IMR-90 (cell line): Measurements from ENCODE around the gene IFNA4. TPM values are rescaled to one million over a fixed set of nuclear protein-coding genes. Genes with fewer than 3 reads are reported as not detected.

Experiments
- ATAC-seq: fragments of 200-7000 bp; cut with Tn5 transposase; 2 replicates; pipeline ENCODE4 v1.9.1; 2020; ENCODE audit warnings: low read depth, mild to moderate bottlenecking, moderate library complexity
- BruUV-seq: library from RNA; stranded (reverse); fragments of 400-500 nt; replicated peaks from 2 replicates; lab custom pipeline; 2021; lab: Mats Ljungman, UMichigan
- CTCF ChIA-PET: fragments of 300-600 bp; formaldehyde crosslinking; extraction: SDS; loops from one replicate; lab custom pipeline; 2021; ENCODE audit warnings: antibody characterized with exemption; lab: Yijun Ruan, JAX
- POLR2A ChIA-PET: fragments of 300-600 bp; sonication (Branson Sonifier 250); formaldehyde crosslinking; loops from one replicate; lab custom pipeline; 2022; ENCODE audit warnings: antibody characterized with exemption; ENCODE audit not compliant: unreplicated experiment; lab: Charles Lee
- DNase-seq: peaks from one replicate; pipeline ENCODE4 v3.0.0; 2013
- H2AFZ ChIP-seq: replicated peaks from 2 replicates; pipeline ENCODE3; 2013; ENCODE audit warnings: low read length, mild to moderate bottlenecking; ENCODE audit not compliant: poor library complexity
- H2AK5ac ChIP-seq: 2 replicates; pipeline ENCODE4 v1.6.1; 2013; ENCODE audit warnings: low read depth, low read length, inconsistent platforms
- H2AK9ac ChIP-seq: replicated peaks from 2 replicates; pipeline ENCODE3; 2013; ENCODE audit warnings: mild to moderate bottlenecking, low read depth, low read length, moderate library complexity; ENCODE audit not compliant: poor library complexity
- H2BK120ac ChIP-seq: 2 replicates; pipeline ENCODE4 v1.6.1; 2013; ENCODE audit warnings: low read depth, low read length, inconsistent platforms
- H2BK15ac ChIP-seq: 3 replicates; pipeline ENCODE4 v1.6.1; 2013; ENCODE audit warnings: low read depth, low read length, inconsistent platforms
- H2BK20ac ChIP-seq: 2 replicates; pipeline ENCODE4 v1.6.1; 2013; ENCODE audit warnings: low read depth, mild to moderate bottlenecking, inconsistent platforms, low read length, moderate library complexity
- H2BK5ac ChIP-seq: 2 replicates; pipeline ENCODE4 v1.6.1; 2013; ENCODE audit warnings: mild to moderate bottlenecking, low read depth, low read length, inconsistent platforms; ENCODE audit not compliant: poor library complexity, severe bottlenecking
- H3K14ac ChIP-seq: replicated peaks from 2 replicates; pipeline ENCODE4 v1.6.1; 2013; ENCODE audit warnings: low read depth, low read length, inconsistent platforms
- H3K18ac ChIP-seq: 2 replicates; pipeline ENCODE4 v1.6.1; 2013; ENCODE audit warnings: low read depth, low read length, control low read depth
- H3K23ac ChIP-seq: 2 replicates; pipeline ENCODE4 v1.6.1; 2013; ENCODE audit warnings: low read depth, low read length, inconsistent platforms
- H3K27ac ChIP-seq: 2 replicates; pipeline ENCODE4 v1.5.1; 2013; ENCODE audit warnings: mild to moderate bottlenecking, control low read depth, low read length; ENCODE audit not compliant: insufficient read depth
- H3K27me3 ChIP-seq: 2 replicates; pipeline ENCODE4 v1.6.1; 2013; ENCODE audit warnings: low read length; ENCODE audit not compliant: control insufficient read depth, insufficient read depth
- H3K36me3 ChIP-seq: 2 replicates; pipeline ENCODE4 v1.6.1; 2013; ENCODE audit warnings: low read length, mixed read lengths; ENCODE audit not compliant: control insufficient read depth, insufficient read depth
- H3K4ac ChIP-seq: 2 replicates; pipeline ENCODE4 v1.6.1; 2013; ENCODE audit warnings: low read depth, low read length, inconsistent platforms
- H3K4me1 ChIP-seq: 2 replicates; pipeline ENCODE4 v1.6.1; 2013; ENCODE audit warnings: low read length, mixed read lengths; ENCODE audit not compliant: control insufficient read depth, insufficient read depth
- H3K4me2 ChIP-seq: 2 replicates; pipeline ENCODE4 v1.6.1; 2013; ENCODE audit warnings: low read depth, mild to moderate bottlenecking, control low read depth, low read length, moderate library complexity
- H3K4me3 ChIP-seq: 2 replicates; pipeline ENCODE4 v1.5.1; 2013; ENCODE audit warnings: low read depth, mild to moderate bottlenecking, control low read depth, low read length, moderate library complexity; ENCODE audit not compliant: insufficient read depth
- H3K56ac ChIP-seq: 2 replicates; pipeline ENCODE4 v1.6.1; 2013; ENCODE audit warnings: low read length, inconsistent platforms; ENCODE audit not compliant: insufficient read depth; ENCODE audit errors: extremely low read depth
- H3K79me1 ChIP-seq, 2 experiments: 2 replicates each; pipeline ENCODE4 v1.6.1; 2013; ENCODE audit warnings: low read length in 2 of 2, inconsistent platforms in 1 of 2, low read depth in 1 of 2
- H3K9ac ChIP-seq: 2 replicates; pipeline ENCODE4 v1.6.1; 2013; ENCODE audit warnings: low read depth, low read length, control low read depth
- H3K9me1 ChIP-seq: 2 replicates; pipeline ENCODE4 v1.6.1; 2013; ENCODE audit warnings: low read length, inconsistent platforms; ENCODE audit not compliant: insufficient read depth
- H3K9me3 ChIP-seq: 2 replicates; pipeline ENCODE4 v1.6.1; 2013; ENCODE audit warnings: low read length; ENCODE audit not compliant: control insufficient read depth, insufficient read depth
- H4K20me1 ChIP-seq: 2 replicates; pipeline ENCODE4 v1.6.1; 2013; ENCODE audit warnings: low read length, inconsistent platforms; ENCODE audit not compliant: insufficient read depth
- H4K5ac ChIP-seq: 2 replicates; pipeline ENCODE4 v1.6.1; 2013; ENCODE audit warnings: mild to moderate bottlenecking, low read depth, low read length, control low read depth
- H4K8ac ChIP-seq, 2 experiments: 2 replicates each; pipeline ENCODE4 v1.6.1; 2013; ENCODE audit warnings: low read depth in 2 of 2, low read length in 2 of 2, control low read depth in 1 of 2, inconsistent platforms in 1 of 2
- H4K91ac ChIP-seq: 2 replicates; pipeline ENCODE4 v1.6.1; 2013; ENCODE audit warnings: low read depth, low read length, inconsistent platforms; ENCODE audit not compliant: insufficient read depth
- CTCF ChIP-seq: conservative IDR thresholded peaks from 2 replicates; pipeline ENCODE4 v1.5.1; 2012; ENCODE audit warnings: mild to moderate bottlenecking, low read depth, low read length, improper control_type of control experiment
- FOS ChIP-seq: fragments of 150-350 bp; IDR thresholded peaks from 2 replicates; pipeline ENCODE4 v1.6.1; 2016; ENCODE audit warnings: low read depth, low read length
- NFE2L2 ChIP-seq: fragments of 150-350 bp; IDR thresholded peaks from 2 replicates; pipeline ENCODE4 v1.6.1; 2016; ENCODE audit warnings: low read depth, mild to moderate bottlenecking, low read length
- RAD21 ChIP-seq: IDR thresholded peaks from 2 replicates; pipeline ENCODE4 v1.6.1; 2012; ENCODE audit warnings: low read length, improper control_type of control experiment
- RCOR1 ChIP-seq: IDR thresholded peaks from 2 replicates; pipeline ENCODE4 v1.6.1; 2012; ENCODE audit warnings: mild to moderate bottlenecking, low read length, improper control_type of control experiment; ENCODE audit not compliant: insufficient replicate concordance
- SMC3 ChIP-seq: fragments of 150-350 bp; IDR thresholded peaks from 2 replicates; pipeline ENCODE4 v1.6.1; 2016; ENCODE audit warnings: low read depth, mild to moderate bottlenecking, antibody characterized with exemption, low read length, moderate library complexity
- WGBS, 2 experiments: methylation state at CpG; one replicate each; pipeline versions ENCODE4 v1.1.5 to v1.1.7; 2013; ENCODE audit warnings: missing lambda C conversion rate in 2 of 2; ENCODE audit not compliant: insufficient read length in 1 of 2; ENCODE audit errors: extremely low coverage in 2 of 2; 5-methylcytosine and 5-hydroxymethylcytosine counted together
- dilution Hi-C: fragments of 300-500 bp; cut with HindIII; formaldehyde crosslinking; loops from one replicate; pipeline ENCODE4 v1.14.3; 2018; ENCODE audit warnings: low sequenced_read_pairs; ENCODE audit not compliant: unreplicated experiment
- in situ Hi-C: fragments of 300-500 bp; cut with MboI; formaldehyde crosslinking; loops from 3 replicates; pipeline ENCODE4 v1.14.3; 2019; ENCODE audit warnings: low sequenced_read_pairs, inconsistent platforms, mixed read lengths
- intact Hi-C: fragments of 100-400 bp; cut with micrococcal nuclease; formaldehyde crosslinking; loops from 2 replicates; pipeline ENCODE4 v1.10.0; 2022
- polyA plus RNA-seq, 3 experiments: library from polyadenylated mRNA; depleted of rRNA; stranded (reverse); fragments of >200 nt; gene quantifications; 2 replicates each; pipeline ENCODE4 v1.2.3, GENCODE V29; 2012; ENCODE audit warnings: low replicate concordance in 1 of 3
- total RNA-seq: library from RNA; depleted of rRNA; stranded (reverse); fragments of >200 nt; gene quantifications from 2 replicates; pipeline ENCODE4 v1.2.3, GENCODE V29; 2012
- TF ChIP-seq, protein P1 (sequence below): fragments of 150-350 bp; IDR thresholded peaks from 2 replicates; pipeline ENCODE4 v1.6.1; 2017; ENCODE audit warnings: mild to moderate bottlenecking, antibody characterized with exemption, low read length, low read depth
- TF ChIP-seq, protein P2 (sequence below): fragments of 150-350 bp; IDR thresholded peaks from 2 replicates; pipeline ENCODE4 v1.6.1; 2016; ENCODE audit warnings: low read depth, mild to moderate bottlenecking, low read length, moderate library complexity, borderline replicate concordance

The IFNA4 gene
- total and polyA plus RNA-seq, 2 of the 4 experiments (the other 2 are of a cell fraction): not detected

DNA sequence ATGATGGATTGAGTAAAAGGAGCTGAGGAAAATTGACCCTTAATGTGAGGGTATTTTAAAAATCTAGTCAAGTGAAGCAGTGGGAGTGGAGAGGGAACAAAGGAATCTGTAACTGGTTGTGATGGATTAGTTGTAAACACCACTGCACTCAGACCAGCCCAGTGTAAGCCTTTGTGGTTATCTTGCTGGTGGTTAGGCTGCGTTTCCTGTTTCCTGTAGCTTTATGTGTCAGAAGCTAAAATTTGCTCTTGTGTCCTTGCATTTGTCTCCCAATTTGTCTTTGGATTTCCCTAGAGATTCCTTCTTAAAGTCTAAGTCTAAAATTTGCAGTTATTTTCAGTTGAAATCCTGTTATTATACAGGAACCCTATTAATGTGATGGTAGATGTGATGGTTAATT, 27.2 kb downstream of the IFNA4 start:
- POLR2A ChIA-PET: no interaction called here
- intact Hi-C loops: no loop called here

More for the DNA sequence above, 27.2 kb downstream of the IFNA4 start:
- H4K5ac ChIP-seq: no peak overlapping the region
- H2BK20ac ChIP-seq: no peak overlapping the region
- H4K8ac ChIP-seq: no peak overlapping the region
- no peak overlapping the region for H2AK5ac ChIP-seq
- no TSS peak for BruUV-seq
- WGBS, 2 experiments: no CpG with 5 or more reads among the region's 1 CpG
- H3K4me3 ChIP-seq: no peak overlapping the region
- TF ChIP-seq, protein P1, sequence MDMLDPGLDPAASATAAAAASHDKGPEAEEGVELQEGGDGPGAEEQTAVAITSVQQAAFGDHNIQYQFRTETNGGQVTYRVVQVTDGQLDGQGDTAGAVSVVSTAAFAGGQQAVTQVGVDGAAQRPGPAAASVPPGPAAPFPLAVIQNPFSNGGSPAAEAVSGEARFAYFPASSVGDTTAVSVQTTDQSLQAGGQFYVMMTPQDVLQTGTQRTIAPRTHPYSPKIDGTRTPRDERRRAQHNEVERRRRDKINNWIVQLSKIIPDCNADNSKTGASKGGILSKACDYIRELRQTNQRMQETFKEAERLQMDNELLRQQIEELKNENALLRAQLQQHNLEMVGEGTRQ: no peak
- no peak for TF ChIP-seq CTCF
- no peak for TF ChIP-seq RCOR1
- TF ChIP-seq NFE2L2: no peak
- TF ChIP-seq FOS: no peak
- TF ChIP-seq RAD21: no peak
- TF ChIP-seq, protein P2, sequence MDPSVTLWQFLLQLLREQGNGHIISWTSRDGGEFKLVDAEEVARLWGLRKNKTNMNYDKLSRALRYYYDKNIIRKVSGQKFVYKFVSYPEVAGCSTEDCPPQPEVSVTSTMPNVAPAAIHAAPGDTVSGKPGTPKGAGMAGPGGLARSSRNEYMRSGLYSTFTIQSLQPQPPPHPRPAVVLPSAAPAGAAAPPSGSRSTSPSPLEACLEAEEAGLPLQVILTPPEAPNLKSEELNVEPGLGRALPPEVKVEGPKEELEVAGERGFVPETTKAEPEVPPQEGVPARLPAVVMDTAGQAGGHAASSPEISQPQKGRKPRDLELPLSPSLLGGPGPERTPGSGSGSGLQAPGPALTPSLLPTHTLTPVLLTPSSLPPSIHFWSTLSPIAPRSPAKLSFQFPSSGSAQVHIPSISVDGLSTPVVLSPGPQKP: no peak
- TF ChIP-seq SMC3: no peak
- H3K4me2 ChIP-seq: no peak overlapping the region
- H3K56ac ChIP-seq: no peak overlapping the region
- H3K27ac ChIP-seq: no peak overlapping the region
- H3K27me3 ChIP-seq: no peaks in the 10 kb centered on the region
- H2AFZ ChIP-seq: no peak overlapping the region
- dilution Hi-C loops: no loop called here
- no peak overlapping the region for H2BK15ac ChIP-seq
- H3K36me3 ChIP-seq: no peaks in the 10 kb centered on the region
- no peaks in the 10 kb centered on the region for H3K4me1 ChIP-seq
- no peak overlapping the region for H3K14ac ChIP-seq
- no peaks in the 10 kb centered on the region for H4K20me1 ChIP-seq
- no peaks in the 10 kb centered on the region for H3K79me1 ChIP-seq
- H3K23ac ChIP-seq: no peak overlapping the region
- no peaks in the 10 kb centered on the region for H3K9me1 ChIP-seq
- CTCF ChIA-PET: no interaction called here
- no peak overlapping the region for H2BK120ac ChIP-seq
- in situ Hi-C loops: no loop called here
- H3K9ac ChIP-seq: no peak overlapping the region
- ATAC-seq: no peak
- no peak overlapping the region for H4K91ac ChIP-seq
- no peak for DNase-seq
- no peak overlapping the region for H3K4ac ChIP-seq
- H2BK5ac ChIP-seq: no peak overlapping the region
- H2AK9ac ChIP-seq: no peak overlapping the region
- H3K18ac ChIP-seq: no peak overlapping the region
- no peaks in the 10 kb centered on the region for H3K9me3 ChIP-seq
